ENCODE measurements around the gene RNF20. TPM values are rescaled to one million over a fixed set of nuclear protein-coding genes. Genes with fewer than 3 reads are reported as not detected.

The RNF20 gene
- total and polyA plus RNA-seq, 4 donors, result 8.3 to 13.9 (median 10.9) TPM

GRCh38 chr9:101561740-101562139, 28.1 kb downstream of the RNF20 start (continued):
- no peak for TF ChIP-seq CTCF (IDR thresholded peaks at IDR 0.05; ENCODE audit: low read depth, low read length, missing input control)

GRCh38 chr9:101562966-101563365, 29.3 kb downstream of the RNF20 start:
- H3K36me3 ChIP-seq (ENCODE audit: control insufficient read depth in 4 of 4, insufficient read depth in 3 of 4, low read depth in 1 of 4, low read length in 3 of 4), result peaks cover 10 to 59% (median 42%) of the 10 kb centered on the region in 4 donors
- DNase-seq (ENCODE audit: low spot score), result no peak
- H3K27me3 ChIP-seq (ENCODE audit: control insufficient read depth in 4 of 4, insufficient read depth in 4 of 4, low read length in 3 of 4), result no peaks in the 10 kb centered on the region
- whole genome bisulfite sequencing, result 99% methylated on average over 1 of the region's 1 CpG
- H3K9ac ChIP-seq (ENCODE audit: low read depth in 1 of 2, low read length in 2 of 2), result no peak overlapping the region
- no peaks in the 10 kb centered on the region for H3K4me1 ChIP-seq (ENCODE audit: control insufficient read depth in 4 of 4, insufficient read depth in 4 of 4, low read length in 3 of 4)
- H3K27ac ChIP-seq (ENCODE audit: low read depth in 1 of 2, low read length in 2 of 2), result no peak overlapping the region
- TF ChIP-seq RAD21 (IDR thresholded peaks at IDR 0.05), result no peak
- no peak for TF ChIP-seq YY1 (IDR thresholded peaks at IDR 0.05)
- TF ChIP-seq REST (IDR thresholded peaks at IDR 0.05), result no peak
- TF ChIP-seq SP1 (IDR thresholded peaks at IDR 0.05), result no peak
- TF ChIP-seq HNF4G (IDR thresholded peaks at IDR 0.05), result no peak
- TF ChIP-seq FOXA1 (IDR thresholded peaks at IDR 0.05), result no peak
- no peak for TF ChIP-seq HNF4A (conservative IDR thresholded peaks at IDR 0.05)
- no peak for TF ChIP-seq JUND (IDR thresholded peaks at IDR 0.05)
- TF ChIP-seq FOXA2 (IDR thresholded peaks at IDR 0.05), result no peak
- TF ChIP-seq RXRA (IDR thresholded peaks at IDR 0.05), result no peak
- TF ChIP-seq ATF3 (IDR thresholded peaks at IDR 0.05), result no peak
- TF ChIP-seq MAX (IDR thresholded peaks at IDR 0.05), result no peak
- no peak for TF ChIP-seq ZBTB33 (IDR thresholded peaks at IDR 0.05)
- peaks cover 0 to 1% (median 0%) of the 10 kb centered on the region in 4 donors for H3K9me3 ChIP-seq (ENCODE audit: control insufficient read depth in 4 of 4, low read length in 3 of 4)
- H3K4me3 ChIP-seq (ENCODE audit: low read depth in 1 of 3, low read length in 3 of 3), result no peak overlapping the region

GRCh38 chr9:101564252-101564651, 30.6 kb downstream of the RNF20 start:
- Histone ChIP-seq H3K4me3 (ENCODE audit: low read depth in 1 of 3, low read length in 3 of 3) (no peak overlapping the region), H3K27ac (ENCODE audit: low read depth in 1 of 2, low read length in 2 of 2) (no peak overlapping the region), H3K9ac (ENCODE audit: low read depth in 1 of 2, low read length in 2 of 2) (no peak overlapping the region), H3K27me3 (ENCODE audit: control insufficient read depth in 4 of 4, insufficient read depth in 4 of 4, low read length in 3 of 4) (no peaks in the 10 kb centered on the region), H3K4me1 (ENCODE audit: control insufficient read depth in 4 of 4, insufficient read depth in 4 of 4, low read length in 3 of 4) (no peaks in the 10 kb centered on the region), H3K9me3 (ENCODE audit: control insufficient read depth in 4 of 4, low read length in 3 of 4) (no peaks in the 10 kb centered on the region), H3K36me3 (ENCODE audit: control insufficient read depth in 4 of 4, insufficient read depth in 3 of 4, low read depth in 1 of 4, low read length in 3 of 4) (peaks cover 10 to 52% (median 36%) of the 10 kb centered on the region in 4 donors)
- DNase-seq (ENCODE audit: low spot score), result no peak
- no peak for TF ChIP-seq SP1 (IDR thresholded peaks at IDR 0.05)
- TF ChIP-seq TAF1 (conservative IDR thresholded peaks at IDR 0.05), result no peak
- TF ChIP-seq MAX (IDR thresholded peaks at IDR 0.05), result no peak
- no peak for TF ChIP-seq JUND (IDR thresholded peaks at IDR 0.05)
- no peak for TF ChIP-seq ZBTB33 (IDR thresholded peaks at IDR 0.05)
- no peak for TF ChIP-seq RXRA (IDR thresholded peaks at IDR 0.05)
- no peak for TF ChIP-seq YY1 (IDR thresholded peaks at IDR 0.05)
- TF ChIP-seq GABPA (IDR thresholded peaks at IDR 0.05 in 1 of 2, conservative IDR thresholded peaks at IDR 0.05 in 1 of 2), result no peak
- no peak for TF ChIP-seq RAD21 (IDR thresholded peaks at IDR 0.05)
- TF ChIP-seq HNF4G (IDR thresholded peaks at IDR 0.05), result no peak
- TF ChIP-seq REST (IDR thresholded peaks at IDR 0.05), result no peak
